GM19043 (cell line): ENCODE measurements around the gene MAPK13.
"Not testable (repeated sequence)": the region's sequence is repeated elsewhere in the genome, so short reads cannot be mapped to it uniquely, and the experiment has no call there.

Source experiments
- ATAC-seq: cut with Tn5 transposase; IDR thresholded peaks from one replicate; pipeline ENCODE4 v1.9.1; 2021; ENCODE audit warnings: low read depth; ENCODE audit not compliant: unreplicated experiment

MAPK13 gene

DNA sequence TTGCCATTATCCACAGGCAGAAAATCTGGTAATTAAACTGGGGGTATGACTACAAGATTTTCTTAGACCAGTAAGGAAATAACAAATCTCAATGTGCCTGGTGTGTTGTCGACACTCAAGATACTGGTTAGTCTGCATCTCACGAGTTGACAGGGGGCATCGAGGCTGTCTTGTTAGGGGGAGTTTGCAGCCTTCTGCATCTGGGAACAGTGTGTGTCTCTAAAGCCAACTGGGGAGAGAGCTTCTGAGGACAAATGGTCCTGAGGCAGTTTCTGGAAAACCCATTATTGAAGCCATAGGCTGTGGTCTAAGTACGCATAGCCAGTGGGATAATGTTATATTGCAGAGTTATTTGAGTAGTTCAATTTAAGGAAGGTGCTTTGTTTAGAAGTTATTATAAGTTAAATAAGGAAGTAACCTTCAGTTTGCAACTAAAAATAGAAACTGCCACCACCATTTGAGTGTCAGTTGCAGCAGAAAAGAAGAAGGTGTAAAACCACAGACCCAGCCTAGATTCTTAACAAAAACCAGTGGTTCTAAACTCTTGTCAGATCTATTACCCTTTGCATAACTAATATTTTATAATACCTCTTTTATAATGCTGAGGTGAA, 15.4 kb upstream of the MAPK13 start:
- no peak for ATAC-seq

DNA sequence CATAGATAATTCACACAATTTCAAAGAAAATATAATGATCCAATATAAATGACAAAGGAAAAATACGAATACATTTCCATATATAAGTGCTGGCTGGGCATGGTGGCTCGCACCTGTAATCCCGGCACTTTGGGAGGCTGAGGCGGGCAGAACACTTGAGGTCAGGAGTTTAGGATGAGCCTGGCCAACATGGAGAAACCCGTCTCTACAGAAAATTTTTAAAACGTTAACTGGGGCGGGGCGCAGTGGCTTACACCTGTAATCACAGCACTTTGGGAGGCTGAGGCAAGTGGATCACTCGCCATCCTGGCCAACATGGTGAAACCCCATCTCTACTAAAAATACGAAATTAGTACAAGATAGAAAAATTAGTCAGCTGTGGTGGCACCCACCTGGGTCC, 14.9 kb upstream of the MAPK13 start:
- no peak for ATAC-seq

DNA sequence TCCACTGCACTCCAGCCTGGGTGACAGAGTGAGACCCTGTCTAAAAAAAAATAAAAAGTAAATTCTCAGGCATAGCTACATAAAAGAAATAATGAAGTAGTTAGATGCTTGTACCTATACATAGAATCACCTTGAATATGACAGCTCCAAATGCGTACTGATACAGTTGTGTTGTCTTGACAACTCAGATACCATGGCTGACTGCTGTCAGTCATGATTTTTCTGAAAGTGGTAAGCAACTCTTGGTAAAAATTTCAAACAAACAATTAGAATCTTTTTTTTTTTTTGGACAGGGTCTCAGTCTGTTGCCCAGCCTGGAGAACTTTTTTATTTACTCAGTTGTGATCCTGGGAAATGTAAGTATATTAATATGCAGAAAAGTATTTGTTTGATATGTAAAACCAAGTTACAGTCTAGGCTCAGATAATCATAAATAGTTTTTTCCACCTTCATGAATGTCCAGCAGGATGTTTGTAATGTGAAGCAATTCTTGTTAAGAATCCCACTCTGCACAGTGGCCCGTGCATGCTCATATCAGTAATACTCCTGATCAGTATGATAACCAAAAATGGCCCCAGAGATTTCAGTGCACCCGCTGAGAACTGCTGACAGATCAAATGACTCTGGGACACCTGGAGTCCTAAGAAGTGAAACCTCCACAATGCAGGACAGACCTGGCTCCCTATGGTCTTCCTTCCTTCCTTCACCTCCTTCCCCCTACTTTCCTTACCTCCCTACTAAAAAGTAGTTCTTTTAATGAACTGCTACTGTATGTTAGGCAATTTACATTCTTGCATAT, 14.0 kb upstream of the MAPK13 start:
- no peak for ATAC-seq

DNA sequence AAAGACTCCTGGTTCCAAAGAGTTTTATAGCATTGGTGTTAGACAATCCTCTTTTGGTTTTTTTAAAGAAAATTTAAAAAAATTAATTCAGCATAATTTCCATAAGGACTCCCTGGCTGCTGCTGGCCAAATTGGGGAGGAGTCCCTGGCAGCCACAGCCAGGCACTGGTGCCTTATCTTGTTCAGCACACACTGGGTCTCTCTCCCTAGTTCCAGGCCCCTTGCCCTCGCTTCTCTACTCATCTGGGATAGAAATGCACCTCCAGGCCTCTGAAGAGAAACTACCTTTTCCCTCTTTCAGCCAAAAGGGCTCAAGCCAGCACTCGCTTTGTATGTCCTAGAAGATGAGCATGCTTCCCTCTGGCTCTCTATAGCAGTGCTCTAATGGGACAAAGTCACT, 13.4 kb upstream of the MAPK13 start:
- ATAC-seq, result no peak

DNA sequence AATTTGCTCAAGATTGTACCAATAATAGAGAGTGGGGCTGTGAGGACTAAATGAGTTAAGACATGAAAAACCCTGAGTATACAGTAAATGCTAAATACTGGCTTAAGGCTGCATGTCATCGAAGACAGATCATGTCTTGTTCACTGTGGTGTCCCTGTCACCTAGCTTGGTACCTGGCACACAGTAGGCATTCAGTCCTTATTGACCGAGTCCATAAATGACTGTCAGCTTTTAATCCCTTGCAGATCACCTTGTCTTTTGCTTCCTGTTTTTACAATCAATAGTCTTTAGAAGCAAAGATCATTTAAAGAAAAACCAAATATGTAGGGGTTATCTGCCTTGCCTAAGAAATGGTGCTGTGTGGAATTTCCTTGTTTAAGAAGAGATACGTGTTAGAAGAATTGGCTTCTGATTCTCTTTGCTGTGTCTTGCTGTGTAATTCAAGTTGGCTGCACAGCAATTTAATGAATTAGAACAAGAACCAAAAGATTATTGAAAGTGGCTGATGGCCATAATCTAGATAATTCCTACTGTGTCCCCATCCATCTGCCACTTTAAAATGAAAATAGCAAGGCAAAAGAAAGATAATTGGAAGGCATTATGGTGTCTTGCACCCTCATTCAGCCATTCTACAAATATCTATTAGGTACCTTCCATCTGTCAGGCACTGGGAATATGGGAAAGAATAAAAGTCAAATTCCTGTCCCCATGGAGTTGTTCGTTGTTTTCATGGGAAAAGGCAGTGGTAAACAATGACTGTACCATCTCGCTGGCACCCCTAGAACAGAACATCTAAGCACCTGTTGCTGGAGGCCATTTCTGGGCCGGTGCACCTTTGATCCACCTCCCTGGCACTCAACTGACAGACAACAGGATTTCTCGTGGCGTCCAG, 12.4 kb upstream of the MAPK13 start:
- ATAC-seq, result no peak

DNA sequence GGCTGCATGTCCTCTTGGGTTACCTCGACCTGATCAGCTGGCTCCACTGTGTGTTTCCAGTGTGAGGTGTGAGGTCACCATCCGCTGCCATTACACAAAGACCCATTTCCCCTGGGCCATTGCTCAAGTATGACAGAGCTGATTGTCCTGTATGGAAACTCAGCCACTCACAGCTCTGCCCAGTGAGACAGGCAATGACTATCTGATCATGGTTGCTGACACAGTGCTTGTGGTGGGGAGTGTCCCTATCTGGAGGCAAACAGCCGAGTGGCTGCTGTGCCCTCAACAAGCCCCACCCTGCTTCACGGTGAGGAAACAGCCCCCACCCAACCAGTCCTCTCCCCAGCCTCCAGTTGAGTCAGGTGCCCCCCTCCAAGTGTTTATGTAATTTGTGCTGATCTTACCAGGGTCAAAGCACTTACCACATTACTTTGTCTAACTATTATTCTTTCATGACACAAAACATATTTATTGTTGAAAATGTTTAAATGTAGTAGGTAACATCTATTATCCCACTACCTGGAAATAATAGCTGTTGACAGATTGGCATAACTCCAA, 11.7 kb upstream of the MAPK13 start:
- ATAC-seq, result no peak

DNA sequence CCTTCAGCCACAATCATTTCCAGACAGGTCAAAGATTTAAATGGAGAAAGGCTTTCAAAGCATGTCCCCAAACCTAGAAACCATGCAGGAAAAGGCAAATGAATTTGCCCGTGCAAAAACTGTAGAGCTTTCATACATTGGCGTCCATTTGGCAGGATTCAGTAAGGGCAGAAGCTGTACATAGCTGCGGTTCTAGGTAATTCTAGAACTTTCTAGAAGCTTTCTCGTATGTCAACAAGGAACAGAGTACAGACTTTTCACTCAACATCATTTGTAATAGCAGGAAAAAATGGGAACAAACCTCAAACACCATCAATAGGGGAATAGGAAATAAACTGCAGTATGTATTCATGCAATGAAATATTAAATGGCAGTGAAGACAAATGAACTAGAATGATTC, 11.1 kb upstream of the MAPK13 start:
- ATAC-seq, result no peak

DNA sequence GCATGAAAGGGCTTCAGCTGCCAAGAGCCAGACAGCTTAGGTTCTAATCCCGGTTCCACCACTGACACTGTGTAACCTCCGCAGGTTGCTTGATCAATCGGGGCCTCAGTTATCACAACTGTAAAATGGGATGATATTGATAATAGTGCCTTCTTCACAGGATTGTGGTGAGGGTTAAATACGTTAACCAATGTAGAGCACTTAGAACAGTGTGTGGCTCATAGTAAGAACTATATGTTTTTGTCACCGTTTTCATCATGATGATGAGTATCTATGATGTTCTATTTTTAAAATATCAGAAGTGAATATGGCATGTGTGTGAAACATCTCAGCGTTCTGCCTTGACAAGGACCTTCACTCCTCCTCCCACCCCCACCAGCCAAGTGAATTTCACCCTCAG, 10.3 kb upstream of the MAPK13 start:
- ATAC-seq, result no peak

DNA sequence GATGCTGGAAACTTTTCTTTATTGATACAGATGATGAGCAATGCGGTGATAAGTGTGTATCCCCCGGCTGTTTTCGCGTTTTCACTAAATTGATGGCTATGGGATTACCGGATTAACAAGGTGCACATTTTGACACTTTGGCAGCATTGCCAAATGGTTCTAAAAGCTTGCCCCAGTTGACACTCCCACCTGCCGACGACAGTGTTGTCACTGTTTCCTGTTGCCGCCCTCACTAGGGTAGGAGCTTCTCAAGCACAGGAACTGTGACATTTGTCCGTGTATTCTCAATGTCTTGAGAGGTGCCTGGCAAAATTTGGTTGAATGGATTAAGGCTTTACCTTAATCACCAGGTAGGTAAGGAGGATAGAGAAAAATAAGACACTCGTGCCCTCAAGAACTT, 9.8 kb upstream of the MAPK13 start:
- no peak for ATAC-seq

DNA sequence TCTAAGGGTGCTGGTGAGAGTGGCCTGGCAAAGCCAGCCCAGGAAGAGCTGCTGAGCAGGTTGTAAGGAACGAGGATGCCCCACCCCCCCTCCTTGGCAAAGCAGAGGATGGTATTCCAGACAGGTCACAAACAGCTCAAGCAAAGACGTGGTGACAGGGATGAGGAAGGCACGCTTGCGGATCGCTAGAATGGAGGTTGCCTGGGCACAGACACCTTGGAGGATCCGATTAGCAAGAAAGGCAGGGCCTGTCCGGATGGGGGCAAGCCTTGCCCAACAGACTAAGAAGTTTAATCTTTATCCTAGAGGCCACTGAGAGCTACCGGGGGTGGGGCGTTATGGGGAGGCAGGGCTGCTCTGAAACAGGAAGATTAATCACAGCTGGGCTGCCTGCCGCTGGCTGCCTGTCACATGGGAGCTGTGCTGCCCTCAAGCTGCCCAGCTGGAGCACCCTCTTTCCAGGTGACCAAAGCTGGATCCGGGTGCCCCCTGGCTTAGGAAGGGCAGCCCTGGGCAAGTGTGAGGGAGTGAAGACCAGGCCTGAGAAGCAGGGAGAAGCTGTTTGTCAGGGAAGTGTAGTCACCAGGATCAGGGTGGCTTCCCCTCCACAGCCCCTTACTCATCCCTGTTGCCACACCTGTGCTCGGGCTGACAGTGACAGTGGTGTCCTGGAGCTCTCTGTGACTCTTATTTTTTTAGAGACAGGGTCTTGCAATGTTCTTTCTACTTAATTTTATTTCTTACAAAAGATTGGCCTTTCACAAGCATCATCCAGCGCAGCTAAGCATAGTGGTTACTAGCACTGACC, 9.1 kb upstream of the MAPK13 start:
- no peak for ATAC-seq

DNA sequence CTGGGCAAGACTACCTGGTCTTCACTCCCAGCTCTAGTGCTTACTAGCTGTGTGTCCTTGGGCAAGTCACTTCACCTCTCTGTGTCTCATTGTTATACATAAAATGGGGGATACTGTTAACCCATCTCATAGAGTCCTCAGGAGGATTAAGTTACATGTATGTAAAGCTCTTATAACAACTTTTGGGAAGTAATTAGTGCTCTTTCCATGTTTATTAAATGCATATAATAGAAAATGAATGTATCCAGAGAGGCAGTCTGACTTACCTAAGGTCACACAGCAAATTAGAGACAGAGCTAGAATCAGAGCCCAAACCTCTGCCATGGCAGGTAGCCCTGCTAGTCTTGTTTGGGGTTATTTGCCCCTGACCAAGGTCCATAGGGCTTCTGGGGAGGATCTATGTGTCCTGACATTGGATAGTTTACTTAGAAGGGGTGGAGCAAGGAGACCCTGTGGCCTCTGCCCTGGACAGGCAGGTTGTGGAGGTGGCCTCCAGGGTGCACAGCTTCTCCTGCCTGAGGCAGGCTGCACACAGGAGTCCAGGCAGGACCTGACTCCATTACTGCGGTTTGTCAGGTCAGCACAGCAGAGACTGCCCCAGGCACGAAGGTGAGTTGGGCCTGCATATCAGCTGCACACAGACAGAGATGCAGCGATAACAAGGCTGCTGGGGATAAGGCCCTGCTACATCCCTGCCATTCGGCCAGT, 8.4 kb upstream of the MAPK13 start:
- no peak for ATAC-seq

DNA sequence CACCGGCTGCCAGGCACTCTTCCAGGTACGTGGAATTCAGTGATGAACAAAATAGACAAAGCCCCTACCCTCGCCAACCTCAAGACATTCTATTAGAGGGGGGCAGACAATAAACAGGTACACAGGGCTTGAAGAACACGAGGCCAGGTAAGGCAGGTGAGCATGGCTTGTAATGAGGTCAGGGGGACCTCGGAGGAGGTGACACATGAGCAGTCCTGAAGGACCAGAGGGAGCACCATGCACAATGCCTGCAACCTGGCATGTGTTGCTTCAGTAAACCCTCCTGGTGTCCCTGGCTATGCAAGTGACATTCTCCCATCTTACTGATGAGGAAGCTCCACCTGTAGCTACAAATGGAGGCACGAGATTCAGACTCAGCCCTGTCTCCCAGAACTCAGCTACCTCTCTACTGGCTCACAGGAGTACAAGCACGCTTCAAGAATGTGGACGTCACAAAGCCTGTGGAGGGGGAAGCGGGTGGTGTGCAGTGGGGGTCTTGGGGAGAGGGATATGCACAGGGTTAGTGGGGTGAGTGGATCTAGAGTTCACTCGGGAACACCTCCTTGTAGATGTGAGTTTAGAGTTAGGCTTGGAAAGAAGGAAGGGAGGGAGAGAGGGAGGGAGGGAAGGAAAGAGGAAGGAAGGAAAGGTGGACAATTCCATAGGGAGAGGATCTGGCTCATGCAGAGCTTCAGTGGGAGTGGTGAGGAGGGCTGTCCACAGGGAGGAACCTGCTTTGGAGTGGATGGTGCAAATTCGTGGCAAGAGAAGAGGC, 7.6 kb upstream of the MAPK13 start:
- no peak for ATAC-seq

DNA sequence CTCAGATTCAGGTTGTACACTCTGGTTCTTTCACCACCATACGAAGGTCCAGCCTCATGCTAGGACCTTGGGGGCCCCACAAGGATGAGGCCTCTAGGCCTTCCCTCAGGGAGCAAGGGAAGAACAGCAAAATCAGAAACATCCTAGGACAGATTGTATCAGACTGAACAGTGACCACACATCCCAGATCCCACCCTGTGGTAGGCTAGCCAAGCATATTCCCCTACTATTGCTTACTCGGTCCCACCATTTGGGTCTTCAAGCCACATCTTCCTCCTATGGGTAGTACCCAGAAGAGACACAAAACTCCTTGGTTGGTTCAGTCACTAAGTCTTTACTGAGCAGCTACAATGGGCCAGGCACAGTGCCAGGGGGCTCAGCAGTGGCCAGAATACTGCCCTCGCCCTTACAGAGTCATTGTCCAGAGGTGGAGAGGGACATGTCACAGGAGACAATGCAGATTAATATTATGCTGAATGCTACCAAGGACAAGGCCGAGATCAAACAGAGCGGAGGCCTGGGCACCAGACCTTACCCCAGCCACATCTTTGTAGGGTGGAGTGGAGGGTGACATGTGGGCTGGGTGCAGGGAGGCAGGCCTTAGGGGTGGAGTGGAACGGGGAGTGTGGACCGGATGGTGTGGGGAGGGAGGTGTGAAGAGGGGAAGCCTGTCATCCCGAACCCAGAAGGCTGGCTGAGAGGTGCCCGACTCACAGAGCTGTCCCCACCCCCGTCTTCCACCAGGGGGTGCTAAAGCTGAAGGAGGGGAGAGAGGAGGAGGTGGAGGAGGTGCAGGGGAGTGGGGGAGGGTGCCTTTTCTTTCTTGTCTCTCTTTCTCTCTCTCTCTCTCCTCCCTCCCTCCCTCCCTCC, 6.8 kb upstream of the MAPK13 start:
- ATAC-seq, result peak; percentile 54

DNA sequence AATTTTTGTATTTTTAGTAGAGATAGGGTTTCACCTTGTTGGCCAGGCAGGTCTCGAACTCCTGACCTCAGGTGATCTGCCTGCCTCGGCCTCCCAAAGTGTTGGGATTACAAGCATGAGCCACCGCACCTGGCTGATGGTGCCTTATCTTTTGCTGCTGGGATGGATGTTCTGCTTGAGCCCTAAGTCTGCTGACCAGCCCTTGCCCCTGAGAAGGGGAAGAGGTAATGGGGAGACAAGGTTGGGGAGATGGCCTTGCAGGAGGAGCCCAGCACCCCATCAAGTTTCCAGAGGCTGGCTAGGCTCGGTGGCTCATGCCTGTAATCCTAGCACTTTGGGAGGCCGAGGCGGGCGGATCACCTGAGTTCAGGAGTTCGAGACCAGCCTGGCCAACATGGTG, 6.0 kb upstream of the MAPK13 start:
- not testable (repeated sequence) for ATAC-seq

DNA sequence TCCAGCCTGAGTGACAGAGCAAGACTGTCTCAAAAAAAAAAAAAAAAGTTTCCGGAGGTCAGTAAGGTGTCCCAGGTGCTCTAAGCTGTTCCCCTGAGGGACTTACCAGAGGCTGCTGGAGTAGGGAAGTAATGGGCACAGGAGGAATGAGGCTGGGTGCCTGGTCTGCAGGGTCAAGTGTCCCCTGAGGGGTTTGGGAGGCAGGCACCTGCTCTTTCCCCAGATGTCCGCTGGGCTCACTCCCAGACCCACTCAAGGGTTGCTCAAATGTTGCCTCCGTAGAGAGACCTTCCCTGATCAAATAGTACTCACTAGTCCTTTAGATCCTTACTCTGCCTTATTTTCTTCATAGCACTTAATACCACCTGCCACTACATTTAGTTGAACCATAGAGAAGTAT, 5.4 kb upstream of the MAPK13 start:
- ATAC-seq, result no peak

DNA sequence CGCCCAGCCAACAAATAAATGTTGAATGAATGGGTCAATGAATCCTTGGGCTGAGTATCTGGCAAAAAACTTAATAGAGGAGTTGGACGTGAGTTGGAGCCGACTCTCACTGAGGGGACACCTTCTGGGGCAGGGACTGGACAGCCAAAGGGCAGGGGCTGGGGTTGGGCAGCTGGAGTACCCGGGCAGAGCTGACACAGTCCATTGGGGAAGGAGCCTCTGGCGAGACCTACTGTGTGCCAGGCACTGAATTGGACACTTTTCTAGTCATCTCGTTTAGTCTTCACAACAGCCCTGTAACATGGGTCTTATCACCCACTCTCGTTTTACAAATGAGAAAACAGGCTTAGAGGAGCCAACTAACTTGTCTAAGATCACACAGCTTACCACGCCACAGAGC, 4.7 kb upstream of the MAPK13 start:
- ATAC-seq, result no peak

DNA sequence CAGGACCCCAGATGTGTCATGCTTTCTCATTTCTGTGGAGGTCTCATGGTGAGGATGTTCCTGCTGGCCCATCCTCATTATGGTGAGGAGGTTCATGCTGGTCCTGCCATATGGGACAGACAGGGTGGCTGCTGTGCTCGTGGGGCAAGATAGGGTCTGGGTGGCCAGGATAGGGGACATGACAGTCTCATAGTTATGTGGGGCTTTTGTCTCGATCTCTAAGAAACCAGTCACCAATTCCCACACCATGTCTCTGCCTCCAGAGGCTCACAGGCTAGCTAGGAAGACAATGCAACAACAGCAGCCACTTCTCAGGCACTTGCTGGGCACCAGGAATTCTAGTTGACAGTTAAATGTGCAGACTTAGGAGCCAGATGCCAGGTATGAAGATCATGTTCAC, 4.2 kb upstream of the MAPK13 start:
- ATAC-seq, result no peak
